Measurements from ENCODE around the gene LENG1.

The LENG1 gene

DNA sequence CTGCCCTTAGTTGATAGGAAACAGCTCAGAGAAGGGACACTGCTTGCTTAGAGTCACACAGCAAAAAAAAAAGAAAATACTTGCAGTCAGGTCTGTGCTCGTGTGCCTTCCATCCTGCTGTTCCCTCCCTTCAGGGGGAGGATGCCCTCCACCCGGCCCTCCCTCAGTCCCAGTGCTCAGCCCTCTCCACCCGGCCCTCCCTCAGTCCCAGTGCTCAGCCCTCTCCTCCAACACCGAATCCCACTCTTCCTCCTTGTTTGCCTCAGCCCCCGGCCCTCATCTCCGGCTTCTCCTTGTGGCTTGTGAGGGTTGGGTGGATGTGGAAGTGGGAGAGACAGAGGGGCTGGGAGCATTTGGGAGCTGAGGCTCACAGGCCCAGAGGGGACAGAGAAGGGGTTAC, 49.9 kb downstream of the LENG1 start:
- no peak for DNase-seq (ENCODE audit: low read depth in 2 of 2)

DNA sequence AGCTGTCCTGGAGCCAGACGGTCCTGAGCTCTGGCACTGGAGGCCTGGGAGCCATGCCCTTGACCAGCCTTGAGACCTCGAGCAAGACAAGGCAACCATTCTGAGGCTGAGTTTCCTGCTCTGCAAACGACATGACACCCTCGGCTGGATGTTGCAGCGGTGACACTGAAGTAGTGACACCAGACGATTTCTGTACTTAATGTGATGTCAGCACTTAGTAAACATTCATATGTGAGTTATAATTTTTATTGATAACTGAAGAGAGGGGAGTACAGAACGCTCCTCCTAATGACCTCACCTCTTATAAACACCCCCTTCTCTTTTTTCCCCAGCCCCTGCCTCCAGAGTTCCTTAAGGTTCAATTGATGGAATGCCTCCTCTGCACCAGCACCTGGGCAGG, 51.0 kb downstream of the LENG1 start:
- no peak for DNase-seq (ENCODE audit: low read depth in 2 of 2)

DNA sequence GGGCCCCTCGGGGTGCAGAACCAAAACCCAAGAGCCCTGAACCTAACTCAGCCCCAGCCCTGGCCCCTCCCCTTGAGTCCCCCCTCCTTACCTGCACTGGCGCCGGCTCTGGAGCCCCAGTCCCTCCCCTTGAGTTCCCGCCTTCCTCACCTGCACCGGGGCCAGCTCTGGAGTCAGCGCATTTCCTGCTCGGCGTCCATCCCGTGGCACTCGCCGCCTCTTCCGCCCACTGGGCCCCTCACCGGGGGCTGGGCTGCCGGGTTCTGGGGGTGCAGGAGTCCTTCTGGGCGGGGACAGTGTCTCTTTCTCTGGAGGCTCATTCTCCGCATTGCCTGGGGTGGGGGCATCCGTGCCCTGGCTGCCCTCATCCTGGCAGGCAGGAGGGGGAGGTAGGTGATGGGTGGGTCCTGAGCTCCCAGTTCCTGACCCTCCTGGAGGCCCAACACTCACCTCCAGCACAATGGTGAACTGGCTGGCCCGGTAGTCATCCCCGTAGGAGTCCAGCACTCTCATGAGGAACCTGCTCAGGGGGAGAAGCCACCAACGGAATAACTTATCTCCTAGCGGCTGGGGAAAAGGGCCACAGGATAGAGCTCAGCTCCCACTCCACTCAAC, 51.5 kb downstream of the LENG1 start:
- DNase-seq (ENCODE audit: low read depth in 2 of 2) = no peak

DNA sequence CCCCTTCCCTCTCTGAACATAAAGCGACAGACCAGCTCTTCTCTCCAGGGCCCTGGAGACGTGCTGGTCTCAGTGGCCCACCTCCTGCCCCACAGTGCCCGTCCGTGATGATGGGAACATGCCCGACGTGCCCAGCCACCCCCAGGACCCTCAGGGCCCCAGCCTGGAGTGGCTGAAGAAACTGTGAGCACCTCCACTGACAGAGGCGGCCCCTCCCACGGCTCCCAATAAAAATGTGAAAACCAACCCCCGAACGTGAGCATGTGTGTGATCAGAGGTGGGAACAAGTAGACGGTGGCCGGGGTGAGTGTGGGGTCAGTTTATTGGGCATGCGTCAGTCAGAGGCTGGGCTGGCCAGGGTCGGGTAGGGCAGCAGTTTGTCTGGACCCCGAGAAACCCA, 52.8 kb downstream of the LENG1 start:
- no peak for DNase-seq (ENCODE audit: low read depth in 2 of 2)

DNA sequence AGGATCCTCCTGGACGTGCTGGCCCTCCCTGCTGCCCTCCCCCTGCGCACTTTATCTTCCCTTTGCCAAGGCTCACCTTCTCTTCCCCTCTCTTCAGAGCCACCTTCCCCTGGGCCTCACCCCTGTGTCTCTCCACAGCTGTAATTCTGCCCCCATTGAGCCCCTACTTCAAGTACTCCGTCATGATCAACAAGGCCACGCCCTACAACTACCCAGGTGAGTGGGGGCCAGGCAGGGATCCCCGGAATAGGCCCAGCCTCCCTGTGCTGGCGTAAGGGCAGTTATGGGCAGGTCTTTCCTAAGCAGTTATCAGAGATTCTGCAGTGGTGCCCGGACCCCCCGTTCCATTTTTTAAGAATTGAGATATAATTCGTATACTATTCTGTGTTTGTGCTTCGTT, 53.7 kb downstream of the LENG1 start:
- DNase-seq (ENCODE audit: low read depth in 2 of 2) = no peak
